Osteocyte (in vitro differentiated cells): ENCODE results near the gene FGF12. TPM values are rescaled to one million over a fixed set of nuclear protein-coding genes. Genes with fewer than 3 reads are reported as not detected.

Source experiments
- DNase-seq: peaks from one replicate; pipeline ENCODE4 v3.0.0; 2021; ENCODE audit warnings: mixed read lengths; ENCODE audit not compliant: unreplicated experiment; ENCODE audit errors: extremely low spot score
- H3K27ac Mint-ChIP-seq: one replicate; pipeline ENCODE4 v1.8.0; 2021; ENCODE audit warnings: mild to moderate bottlenecking, mixed read lengths; ENCODE audit not compliant: unreplicated experiment
- H3K27me3 Mint-ChIP-seq: one replicate; pipeline ENCODE4 v1.8.0; 2021; ENCODE audit warnings: mixed read lengths; ENCODE audit not compliant: unreplicated experiment
- H3K36me3 Mint-ChIP-seq: one replicate; pipeline ENCODE4 v1.8.0; 2021; ENCODE audit warnings: mixed read lengths; ENCODE audit not compliant: unreplicated experiment
- H3K4me1 Mint-ChIP-seq: one replicate; pipeline ENCODE4 v1.8.0; 2021; ENCODE audit warnings: mixed read lengths; ENCODE audit not compliant: unreplicated experiment
- H3K4me3 Mint-ChIP-seq: one replicate; pipeline ENCODE4 v1.8.0; 2021; ENCODE audit warnings: mild to moderate bottlenecking, moderate library complexity, mixed read lengths; ENCODE audit not compliant: unreplicated experiment
- H3K9me3 Mint-ChIP-seq: one replicate; pipeline ENCODE4 v1.8.0; 2021; ENCODE audit warnings: mixed read lengths; ENCODE audit not compliant: unreplicated experiment
- CTCF ChIP-seq: fragments of 200-600 bp; sonication (generic); IDR thresholded peaks from 2 replicates; pipeline ENCODE4 v1.5.0; 2021; ENCODE audit warnings: antibody characterized with exemption, mild to moderate bottlenecking, moderate library complexity
- total RNA-seq: library from RNA; stranded (reverse); gene quantifications from 2 replicates; pipeline ENCODE4 v1.2.1, GENCODE V29; 2021

Gene FGF12
- total RNA-seq, 1 donor from 2014 or later: not detected

DNA sequence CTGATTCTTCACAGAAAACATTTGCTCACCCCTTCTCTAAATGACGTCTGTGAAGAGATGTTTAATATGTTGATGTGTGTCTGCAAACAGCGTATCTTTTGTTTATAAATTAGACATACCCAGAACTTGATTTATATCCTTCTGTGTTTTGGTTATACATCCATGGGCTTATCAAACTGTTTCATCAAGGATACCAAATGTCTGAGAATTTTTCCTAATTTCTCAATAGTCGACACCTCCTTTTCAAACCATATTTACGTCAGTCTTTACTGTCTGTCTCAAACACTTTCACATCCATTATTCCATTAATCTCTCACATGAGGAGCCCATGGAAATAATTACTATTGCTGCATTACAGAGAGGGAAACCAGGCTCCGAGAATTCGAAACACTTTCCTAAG lies 85.4 kb downstream of the FGF12 start:
- Mint-ChIP-seq H3K4me1 (no peaks in the 10 kb centered on the region), H3K4me3 (no peak overlapping the region), H3K27ac (no peak overlapping the region)

DNA sequence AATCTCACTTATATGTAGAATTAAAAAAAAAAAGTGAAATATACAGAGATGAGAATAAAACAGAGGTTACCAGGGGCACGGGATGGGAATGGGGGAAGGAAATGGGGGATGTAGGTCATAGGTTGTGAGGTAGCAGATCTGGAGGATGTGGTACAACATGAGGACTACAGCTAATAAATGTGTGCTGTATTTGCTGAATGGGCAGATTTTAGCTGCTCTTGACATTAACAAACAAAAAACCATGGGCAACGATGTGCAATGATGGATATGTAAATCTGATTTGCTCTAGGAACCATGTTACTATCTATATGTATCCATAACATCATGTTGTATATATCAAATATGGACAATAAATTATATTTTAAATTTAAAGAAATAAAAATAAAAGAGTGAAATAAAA lies 87.4 kb downstream of the FGF12 start:
- Mint-ChIP-seq H3K9me3 (no peaks in the 10 kb centered on the region), H3K4me3 (no peak overlapping the region), H3K27ac (no peak overlapping the region), H3K36me3 (no peaks in the 10 kb centered on the region), H3K27me3 (peaks cover 2% of the 10 kb centered on the region), H3K4me1 (no peaks in the 10 kb centered on the region)
- no peak for TF ChIP-seq CTCF
- DNase-seq: no peak

More for the DNA sequence above, 85.4 kb downstream of the FGF12 start:
- H3K9me3 Mint-ChIP-seq: no peaks in the 10 kb centered on the region
- no peaks in the 10 kb centered on the region for H3K36me3 Mint-ChIP-seq
- TF ChIP-seq CTCF: no peak
- peaks cover 2% of the 10 kb centered on the region for H3K27me3 Mint-ChIP-seq
- DNase-seq: no peak

GRCh38 chr3:192637803-192638202 lies 89.5 kb downstream of the FGF12 start:
- Mint-ChIP-seq H3K36me3 (no peaks in the 10 kb centered on the region), H3K4me3 (no peak overlapping the region), H3K27me3 (peaks cover 1% of the 10 kb centered on the region), H3K27ac (no peak overlapping the region), H3K9me3 (no peaks in the 10 kb centered on the region), H3K4me1 (no peaks in the 10 kb centered on the region)
- no peak for TF ChIP-seq CTCF
- DNase-seq: no peak

DNA sequence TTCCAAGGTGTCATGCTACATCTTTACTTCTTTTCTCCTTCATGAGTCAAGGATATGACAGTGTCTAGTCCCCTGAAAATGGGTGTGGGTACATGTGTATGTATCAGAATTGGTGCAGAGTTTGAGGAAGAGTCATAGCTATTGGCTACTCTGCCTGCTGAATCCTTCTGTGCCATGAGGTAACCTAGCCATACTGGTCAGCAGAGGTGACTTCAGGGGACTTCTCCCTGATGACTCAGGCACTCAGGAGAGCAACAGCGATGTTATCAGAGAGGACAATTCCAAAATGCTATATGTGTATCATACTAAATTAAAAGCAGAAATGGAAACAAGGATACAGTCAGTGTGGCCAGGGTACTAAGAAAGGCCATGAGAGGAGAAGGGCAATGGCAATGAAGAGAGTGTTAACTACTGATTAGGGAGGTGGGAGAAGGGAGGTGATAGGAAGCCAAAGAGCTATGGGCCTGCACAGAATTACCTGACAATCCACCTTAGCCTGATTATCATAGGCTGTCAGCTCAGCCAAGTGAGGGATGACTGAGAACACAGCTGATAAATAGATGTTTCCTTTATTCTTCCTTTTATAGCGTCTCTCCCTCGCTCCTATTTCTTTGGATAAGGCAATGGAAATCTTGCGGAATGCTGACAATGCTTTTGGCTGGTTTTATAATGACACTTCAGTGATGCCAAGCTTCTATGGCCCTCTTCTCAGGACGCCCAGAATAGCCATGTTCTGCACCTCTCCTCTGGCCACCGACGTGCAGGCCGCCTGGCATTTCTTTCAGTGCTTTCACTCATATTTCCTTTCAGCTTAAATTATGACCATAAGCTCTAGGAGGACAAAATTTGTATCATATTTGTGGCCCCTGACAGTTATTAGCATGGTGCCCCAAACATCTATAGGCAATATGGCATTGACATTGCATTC lies 90.6 kb downstream of the FGF12 start:
- Mint-ChIP-seq H3K4me3 (no peak overlapping the region), H3K27ac (no peak overlapping the region), H3K36me3 (no peaks in the 10 kb centered on the region), H3K27me3 (no peaks in the 10 kb centered on the region), H3K4me1 (no peaks in the 10 kb centered on the region), H3K9me3 (no peaks in the 10 kb centered on the region)
- DNase-seq: no peak
- no peak for TF ChIP-seq CTCF

GRCh38 chr3:192629429-192629828 lies 97.9 kb downstream of the FGF12 start:
- H3K27ac Mint-ChIP-seq: no peak overlapping the region
- H3K27me3 Mint-ChIP-seq: no peaks in the 10 kb centered on the region
- H3K9me3 Mint-ChIP-seq: no peaks in the 10 kb centered on the region
- no peak for DNase-seq
- no peaks in the 10 kb centered on the region for H3K36me3 Mint-ChIP-seq
- no peak for TF ChIP-seq CTCF
- H3K4me3 Mint-ChIP-seq: no peak overlapping the region
- no peaks in the 10 kb centered on the region for H3K4me1 Mint-ChIP-seq
